ENCODE results near the gene DMRT2. TPM values are rescaled to one million over a fixed set of nuclear protein-coding genes. Genes with fewer than 3 reads are reported as not detected.

Gene DMRT2
- total and polyA plus RNA-seq, 2 donors (not counting 3 experiments of a cell fraction or from before 2014, with no cell fraction given), result not detected

GRCh38 chr9:1008216-1008615 lies 41.9 kb upstream of the DMRT2 start:
- no peak overlapping the region for H3K4me3 ChIP-seq (replicated peaks in 1 of 3; ENCODE audit: insufficient read depth in 1 of 3, low read depth in 1 of 3, low read length in 3 of 3)
- TF ChIP-seq MYC (IDR thresholded peaks at IDR 0.05; ENCODE audit: low read depth, low read length), result no peak
- TF ChIP-seq, protein P1, sequence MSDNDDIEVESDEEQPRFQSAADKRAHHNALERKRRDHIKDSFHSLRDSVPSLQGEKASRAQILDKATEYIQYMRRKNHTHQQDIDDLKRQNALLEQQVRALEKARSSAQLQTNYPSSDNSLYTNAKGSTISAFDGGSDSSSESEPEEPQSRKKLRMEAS (IDR thresholded peaks at IDR 0.05; ENCODE audit: insufficient read depth, insufficient read length), result no peak
- TF ChIP-seq GATA2 (IDR thresholded peaks at IDR 0.05; ENCODE audit: insufficient read depth, insufficient read length, low read depth, low read length), result no peak
- no peak for TF ChIP-seq POLR2A (IDR thresholded peaks at IDR 0.05; ENCODE audit: low read depth, low read length)
- H3K9me3 ChIP-seq (replicated peaks; ENCODE audit: control insufficient read depth, insufficient read depth, low read length), result no peaks in the 10 kb centered on the region
- H3K9ac ChIP-seq (replicated peaks; ENCODE audit: extremely low read depth, insufficient read depth, low read length), result no peak overlapping the region
- H3K27me3 ChIP-seq (ENCODE audit: control insufficient read depth in 2 of 2, insufficient read depth in 2 of 2, low read length in 2 of 2), result no peaks in the 10 kb centered on the region
- H4K20me1 ChIP-seq (replicated peaks; ENCODE audit: control insufficient read depth, extremely low read depth, insufficient read depth, low read length), result no peaks in the 10 kb centered on the region
- FAIRE-seq (no peak), DNase-seq (ENCODE audit: low read depth, low spot score) (no peak)
- H3K9me1 ChIP-seq (replicated peaks; ENCODE audit: control insufficient read depth, extremely low read depth, insufficient read depth, low read length), result no peaks in the 10 kb centered on the region
- intact Hi-C loops (cut with micrococcal nuclease), result loop anchor here (5.0 kb wide), 2 partner anchors 201 to 246 kb away; no protein-coding TSS in a partner anchor
- H3K4me1 ChIP-seq (ENCODE audit: control insufficient read depth, extremely low read depth, insufficient read depth, low read length), result no peaks in the 10 kb centered on the region
- no peaks in the 10 kb centered on the region for H3K36me3 ChIP-seq (ENCODE audit: control insufficient read depth in 2 of 2, extremely low read depth in 1 of 2, insufficient read depth in 2 of 2, low read length in 2 of 2)
- BruUV-seq (replicated peaks), result no TSS peak
- ChIA-PET POLR2A (no interaction called here), CTCF (interaction anchor here (1.4 to 3.8 kb wide), 7 partner anchors 11 to 661 kb away, joined by 8 to 50 read pairs (median 11); no protein-coding TSS in a partner anchor)
- no peak overlapping the region for H3K27ac ChIP-seq (ENCODE audit: insufficient read depth, low read depth, low read length)
- H3K79me2 ChIP-seq (ENCODE audit: control insufficient read depth, insufficient read depth, low read length), result no peaks in the 10 kb centered on the region
- dilution Hi-C loops (cut with MboI; ENCODE audit: extremely low pct_ligation_motif_present, low sequenced_read_pairs), result no loop called here
- no peak overlapping the region for H3K4me2 ChIP-seq (ENCODE audit: insufficient read depth, low read length)
- no peak overlapping the region for H2AFZ ChIP-seq (ENCODE audit: low read depth, low read length)

DNA sequence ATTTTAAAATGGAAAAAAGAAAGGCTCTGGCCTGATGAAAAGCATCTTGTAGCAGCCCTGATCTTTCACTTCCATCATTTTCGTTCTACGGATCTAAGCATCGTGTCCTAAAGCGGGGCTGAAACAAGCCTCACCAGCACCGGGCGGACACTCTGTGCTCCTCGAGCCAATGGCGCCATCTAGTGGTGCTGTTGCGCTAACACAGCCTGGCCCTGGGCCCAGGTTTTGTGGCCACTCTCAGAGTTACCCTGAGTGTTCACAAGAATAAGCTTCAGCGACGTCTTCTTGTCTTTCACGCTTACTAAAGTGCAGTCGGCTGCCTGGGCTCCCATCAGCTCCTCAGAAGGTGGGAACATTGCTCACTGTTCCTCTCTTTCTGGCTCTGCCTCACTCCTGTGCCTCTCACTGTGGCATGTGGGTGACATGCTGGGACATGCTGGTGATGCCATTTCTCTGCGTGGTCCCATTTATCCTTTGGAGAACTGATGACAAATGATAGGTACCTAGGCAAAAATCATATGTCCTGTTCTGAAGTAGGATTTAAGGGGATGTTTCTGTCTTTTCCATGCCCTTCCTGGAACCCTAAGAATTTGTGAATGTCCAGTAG lies 41.0 kb upstream of the DMRT2 start:
- dilution Hi-C loops (cut with MboI; ENCODE audit: extremely low pct_ligation_motif_present, low sequenced_read_pairs), result no loop called here

More for the DNA sequence above, 41.0 kb upstream of the DMRT2 start:
- BruUV-seq (replicated peaks), result no TSS peak
- Histone ChIP-seq H4K20me1 (replicated peaks; ENCODE audit: control insufficient read depth, extremely low read depth, insufficient read depth, low read length) (no peaks in the 10 kb centered on the region), H3K27ac (ENCODE audit: insufficient read depth, low read depth, low read length) (no peak overlapping the region), H3K4me2 (ENCODE audit: insufficient read depth, low read length) (no peak overlapping the region), H3K9ac (replicated peaks; ENCODE audit: extremely low read depth, insufficient read depth, low read length) (no peak overlapping the region), H3K4me1 (ENCODE audit: control insufficient read depth, extremely low read depth, insufficient read depth, low read length) (no peaks in the 10 kb centered on the region), H3K27me3 (ENCODE audit: control insufficient read depth in 2 of 2, insufficient read depth in 2 of 2, low read length in 2 of 2) (no peaks in the 10 kb centered on the region), H3K36me3 (ENCODE audit: control insufficient read depth in 2 of 2, extremely low read depth in 1 of 2, insufficient read depth in 2 of 2, low read length in 2 of 2) (no peaks in the 10 kb centered on the region), H3K4me3 (replicated peaks in 1 of 3; ENCODE audit: insufficient read depth in 1 of 3, low read depth in 1 of 3, low read length in 3 of 3) (no peak overlapping the region), H3K9me1 (replicated peaks; ENCODE audit: control insufficient read depth, extremely low read depth, insufficient read depth, low read length) (no peaks in the 10 kb centered on the region), H3K9me3 (replicated peaks; ENCODE audit: control insufficient read depth, insufficient read depth, low read length) (no peaks in the 10 kb centered on the region), H2AFZ (ENCODE audit: low read depth, low read length) (peak overlapping the region; percentile 44), H3K79me2 (ENCODE audit: control insufficient read depth, insufficient read depth, low read length) (no peaks in the 10 kb centered on the region)
- peak; percentile 69 for DNase-seq (ENCODE audit: low read depth, low spot score)
- CTCF ChIA-PET, result interaction anchor here (0.5 to 3.8 kb wide), 54 partner anchors 9 to 1078 kb away, joined by 3 to 50 read pairs (median 4); no protein-coding TSS in a partner anchor
- TF ChIP-seq, protein P1 (IDR thresholded peaks at IDR 0.05; ENCODE audit: insufficient read depth, insufficient read length), result no peak
- TF ChIP-seq, protein P2, sequence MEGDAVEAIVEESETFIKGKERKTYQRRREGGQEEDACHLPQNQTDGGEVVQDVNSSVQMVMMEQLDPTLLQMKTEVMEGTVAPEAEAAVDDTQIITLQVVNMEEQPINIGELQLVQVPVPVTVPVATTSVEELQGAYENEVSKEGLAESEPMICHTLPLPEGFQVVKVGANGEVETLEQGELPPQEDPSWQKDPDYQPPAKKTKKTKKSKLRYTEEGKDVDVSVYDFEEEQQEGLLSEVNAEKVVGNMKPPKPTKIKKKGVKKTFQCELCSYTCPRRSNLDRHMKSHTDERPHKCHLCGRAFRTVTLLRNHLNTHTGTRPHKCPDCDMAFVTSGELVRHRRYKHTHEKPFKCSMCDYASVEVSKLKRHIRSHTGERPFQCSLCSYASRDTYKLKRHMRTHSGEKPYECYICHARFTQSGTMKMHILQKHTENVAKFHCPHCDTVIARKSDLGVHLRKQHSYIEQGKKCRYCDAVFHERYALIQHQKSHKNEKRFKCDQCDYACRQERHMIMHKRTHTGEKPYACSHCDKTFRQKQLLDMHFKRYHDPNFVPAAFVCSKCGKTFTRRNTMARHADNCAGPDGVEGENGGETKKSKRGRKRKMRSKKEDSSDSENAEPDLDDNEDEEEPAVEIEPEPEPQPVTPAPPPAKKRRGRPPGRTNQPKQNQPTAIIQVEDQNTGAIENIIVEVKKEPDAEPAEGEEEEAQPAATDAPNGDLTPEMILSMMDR (IDR thresholded peaks at IDR 0.05; ENCODE audit: extremely low read depth in 1 of 2, insufficient read depth in 1 of 2, low read depth in 1 of 2, low read length in 2 of 2), result peak; percentile 90 to 95
- intact Hi-C loops (cut with micrococcal nuclease), result loop anchor here (1.0 to 5.0 kb wide), 6 partner anchors 116 to 662 kb away; no protein-coding TSS in a partner anchor
- POLR2A ChIA-PET, result no interaction called here
- peak; percentile 86 for FAIRE-seq
